Keratinocyte (primary cell): ENCODE measurements around the gene ZMYND8. TPM values are rescaled to one million over a fixed set of nuclear protein-coding genes. Genes with fewer than 3 reads are reported as not detected.
"Not testable (repeated sequence)": the region's sequence is repeated elsewhere in the genome, so short reads cannot be mapped to it uniquely, and the experiment has no call there.

Source experiments
- DNase-seq: peaks from one replicate; pipeline ENCODE4 v3.0.0-alpha.2; 2011; ENCODE audit warnings: low read depth, missing footprints, low spot score
- FAIRE-seq: peaks from 2 replicates; lab custom pipeline; 2011; peaks lifted over from hg19 to GRCh38; lab: Jason Lieb, UNC
- H2AFZ ChIP-seq: 2 replicates; pipeline ENCODE4 v1.6.0; 2012; ENCODE audit warnings: low read length, control low read depth, inconsistent platforms; ENCODE audit not compliant: control insufficient read depth
- H3K27ac ChIP-seq: 2 replicates; pipeline ENCODE4 v1.5.1; 2011; ENCODE audit warnings: low read length; ENCODE audit not compliant: control insufficient read depth, insufficient read depth
- H3K27me3 ChIP-seq: 3 replicates; pipeline ENCODE4 v1.6.0; 2011; ENCODE audit warnings: low read length; ENCODE audit not compliant: control insufficient read depth, insufficient read depth; ENCODE audit errors: extremely low read depth
- H3K36me3 ChIP-seq, 2 experiments: 2 replicates in 1 of 2; 3 replicates in 1 of 2; pipeline ENCODE4 v1.5.1; 2011; ENCODE audit warnings: low read length in 2 of 2, mild to moderate bottlenecking in 1 of 2; ENCODE audit not compliant: control insufficient read depth in 2 of 2, insufficient read depth in 2 of 2; ENCODE audit errors: extremely low read depth in 1 of 2
- H3K4me1 ChIP-seq: 3 replicates; pipeline ENCODE4 v1.5.1; 2011; ENCODE audit warnings: low read length; ENCODE audit not compliant: control insufficient read depth, insufficient read depth; ENCODE audit errors: extremely low read depth
- H3K4me2 ChIP-seq: 3 replicates; pipeline ENCODE4 v1.6.0; 2011; ENCODE audit warnings: low read depth, low read length; ENCODE audit not compliant: control insufficient read depth, insufficient read depth; ENCODE audit errors: extremely low read depth
- H3K4me3 ChIP-seq, 3 experiments: fragments of 200-600 bp in 1 of 3; sonication (generic) in 1 of 3; 2 replicates in 2 of 3; 3 replicates in 1 of 3; pipeline ENCODE4 v1.5.1; 2011 to 2016; ENCODE audit warnings: low read length in 3 of 3, mild to moderate bottlenecking in 3 of 3, control low read depth in 2 of 3, inconsistent platforms in 1 of 3, low read depth in 1 of 3, mixed read lengths in 1 of 3, mixed run types in 1 of 3, moderate library complexity in 1 of 3; ENCODE audit not compliant: control insufficient read depth in 2 of 3, insufficient read depth in 2 of 3; ENCODE audit errors: extremely low read depth in 1 of 3
- H3K79me2 ChIP-seq: 2 replicates; pipeline ENCODE4 v1.6.0; 2012; ENCODE audit warnings: low read length; ENCODE audit not compliant: control insufficient read depth, insufficient read depth
- H3K9ac ChIP-seq: 3 replicates; pipeline ENCODE4 v1.6.0; 2011; ENCODE audit warnings: low read length; ENCODE audit not compliant: control insufficient read depth, insufficient read depth; ENCODE audit errors: extremely low read depth
- H3K9me1 ChIP-seq: 3 replicates; pipeline ENCODE4 v1.6.0; 2011; ENCODE audit warnings: low read length; ENCODE audit not compliant: control insufficient read depth, insufficient read depth; ENCODE audit errors: extremely low read depth
- H3K9me3 ChIP-seq: 2 replicates; pipeline ENCODE4 v1.5.1; 2012; ENCODE audit warnings: low read depth, low read length; ENCODE audit not compliant: control insufficient read depth
- H4K20me1 ChIP-seq: 3 replicates; pipeline ENCODE4 v1.6.0; 2011; ENCODE audit warnings: low read length; ENCODE audit not compliant: control insufficient read depth, insufficient read depth; ENCODE audit errors: extremely low read depth
- CTCF ChIP-seq, 3 experiments: IDR thresholded peaks in 1 of 3; conservative IDR thresholded peaks in 1 of 3; optimal IDR thresholded peaks in 1 of 3; 2 replicates in 2 of 3; 3 replicates in 1 of 3; pipeline versions ENCODE3 to v1.5.1; 2011; ENCODE audit warnings: low read length in 3 of 3, mild to moderate bottlenecking in 3 of 3, moderate library complexity in 2 of 3, control low read depth in 1 of 3, inconsistent platforms in 1 of 3; ENCODE audit not compliant: insufficient read depth in 2 of 3; ENCODE audit errors: extremely low read depth in 1 of 3
- EZH2 ChIP-seq: IDR thresholded peaks from one replicate; pipeline ENCODE4 v1.6.1; 2012; ENCODE audit warnings: inconsistent platforms, mild to moderate bottlenecking, low read length, moderate library complexity
- dilution Hi-C: fragments of 300-500 bp; cut with MboI; formaldehyde crosslinking; loops from one replicate; pipeline ENCODE4 v1.7.0; 2020; ENCODE audit warnings: low sequenced_read_pairs; ENCODE audit not compliant: extremely low pct_ligation_motif_present
- polyA plus RNA-seq, 5 experiments: library from polyadenylated mRNA; depleted of rRNA in 3 of 5; stranded (reverse) in 3 of 5; stranded (forward) in 1 of 5; unstranded in 1 of 5; fragments of >200 nt; gene quantifications; 1 replicate in 1 of 5; 2 replicates in 3 of 5; 3 replicates in 1 of 5; pipeline versions ENCODE4 v1.2.1 to v1.2.3, GENCODE V29; 2011 to 2012; ENCODE audit warnings: missing spikeins in 2 of 5, low read depth in 1 of 5, low replicate concordance in 1 of 5

Gene ZMYND8
- polyA plus RNA-seq, 1 donor (not counting 4 experiments of a cell fraction or from before 2014, with no cell fraction given), result 39.8 TPM

GRCh38 chr20:47178851-47179250 is 177.6 kb downstream of the ZMYND8 start:
- H3K9me1 ChIP-seq, result no peaks in the 10 kb centered on the region
- H3K4me2 ChIP-seq, result no peak overlapping the region
- DNase-seq (no peak), FAIRE-seq (no peak)
- no peaks in the 10 kb centered on the region for H3K79me2 ChIP-seq
- H3K36me3 ChIP-seq, result no peaks in the 10 kb centered on the region
- H3K9me3 ChIP-seq, result no peaks in the 10 kb centered on the region
- no peaks in the 10 kb centered on the region for H3K27me3 ChIP-seq
- no peak overlapping the region for H3K4me3 ChIP-seq
- dilution Hi-C loops, result no loop called here
- no peaks in the 10 kb centered on the region for H3K4me1 ChIP-seq
- no peak overlapping the region for H3K9ac ChIP-seq
- TF ChIP-seq EZH2 (no peak), CTCF (optimal IDR thresholded peaks at IDR 0.05 in 1 of 3, IDR thresholded peaks at IDR 0.05 in 1 of 3, conservative IDR thresholded peaks at IDR 0.05 in 1 of 3; ENCODE audit: extremely low read depth in 1 of 3, insufficient read depth in 2 of 3, low read length in 3 of 3) (no peak)
- no peaks in the 10 kb centered on the region for H4K20me1 ChIP-seq
- no peak overlapping the region for H3K27ac ChIP-seq
- no peak overlapping the region for H2AFZ ChIP-seq

- DNase-seq, result no peak
- H3K9me3 ChIP-seq, result no peaks in the 10 kb centered on the region
- H3K4me3 ChIP-seq, result no peak overlapping the region
- no peak for FAIRE-seq
- no peaks in the 10 kb centered on the region for H3K9me1 ChIP-seq
- H3K27me3 ChIP-seq, result no peaks in the 10 kb centered on the region
- no peaks in the 10 kb centered on the region for H4K20me1 ChIP-seq
- TF ChIP-seq CTCF (optimal IDR thresholded peaks at IDR 0.05 in 1 of 3, IDR thresholded peaks at IDR 0.05 in 1 of 3, conservative IDR thresholded peaks at IDR 0.05 in 1 of 3; ENCODE audit: extremely low read depth in 1 of 3, insufficient read depth in 2 of 3, low read length in 3 of 3), result no peak
- no peak for TF ChIP-seq EZH2
- H3K4me2 ChIP-seq, result no peak overlapping the region
- H3K27ac ChIP-seq, result no peak overlapping the region
- dilution Hi-C loops, result no loop called here
- H2AFZ ChIP-seq, result no peak overlapping the region
- no peak overlapping the region for H3K9ac ChIP-seq
- no peaks in the 10 kb centered on the region for H3K79me2 ChIP-seq
- no peaks in the 10 kb centered on the region for H3K4me1 ChIP-seq
- no peaks in the 10 kb centered on the region for H3K36me3 ChIP-seq
Measured at GRCh38 chr20:47178277-47178676, 178.2 kb downstream of the ZMYND8 start.

- H3K36me3 ChIP-seq, FAIRE-seq, dilution Hi-C loops: not testable (repeated sequence)
Measured at GRCh38 chr20:47176217-47176616, 180.3 kb downstream of the ZMYND8 start.

More at GRCh38 chr20:47176217-47176616, 180.3 kb downstream of the ZMYND8 start:
- H4K20me1 ChIP-seq, H3K9me1 ChIP-seq, H3K4me1 ChIP-seq, H3K27ac ChIP-seq, H3K4me2 ChIP-seq, DNase-seq, H2AFZ ChIP-seq, H3K79me2 ChIP-seq, H3K9me3 ChIP-seq, H3K27me3 ChIP-seq, H3K4me3 ChIP-seq, H3K9ac ChIP-seq: not testable (repeated sequence)
